ENCODE results near the gene RGS10. TPM values are rescaled to one million over a fixed set of nuclear protein-coding genes. Genes with fewer than 3 reads are reported as not detected.

Gene RGS10
- total RNA-seq, 1 experiment from 2014 or later = 22.9 TPM

Other genes with a start within 250 kb of the RGS10 start
- gene TIAL1, start 54.2 kb upstream of the RGS10 start, total RNA-seq (2014; rRNA removed; shearing (Covaris generic)) = 33.2 and 45.2 TPM in 2 replicates
- 13.9 and 15.2 TPM in 2 replicates for gene BAG3, start 108.7 kb upstream of the RGS10 start, total RNA-seq (2014; rRNA removed; shearing (Covaris generic))
- 13.1 and 13.2 TPM in 2 replicates for gene INPP5F, start 183.3 kb upstream of the RGS10 start, total RNA-seq (2014; rRNA removed; shearing (Covaris generic))